ENCODE measurements around the gene NEK9. TPM values are rescaled to one million over a fixed set of nuclear protein-coding genes. Genes with fewer than 3 reads are reported as not detected.

The NEK9 gene
- total RNA-seq, 1 experiment from 2014 or later, result 29.6 TPM

DNA sequence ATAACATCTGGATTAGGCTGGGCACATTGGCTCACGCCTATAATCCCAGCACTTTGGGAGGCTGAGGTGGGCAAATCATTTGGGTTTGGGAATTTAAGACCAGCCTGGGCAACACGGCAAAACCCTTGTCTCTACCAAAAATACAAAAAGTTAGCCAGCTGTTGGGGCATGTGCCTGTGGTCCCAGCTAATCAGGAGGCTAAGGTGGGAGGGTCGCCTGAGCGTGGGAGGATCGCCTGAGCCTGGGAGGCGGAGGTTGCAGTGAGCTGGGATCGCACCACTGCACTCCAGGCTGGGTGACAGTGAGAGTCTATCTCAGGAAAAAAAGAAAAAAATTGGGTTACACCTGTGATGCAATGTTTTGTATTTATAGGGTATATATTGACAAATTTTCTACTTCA is 5.3 kb downstream of the NEK9 start:
- no peak overlapping the region for H2AFZ ChIP-seq (ENCODE audit: low read length)
- H3K4me3 ChIP-seq (ENCODE audit: low read length), result no peak overlapping the region
- H3K79me2 ChIP-seq (ENCODE audit: low read length), result peaks cover 16% of the 10 kb centered on the region
- peaks cover 44% of the 10 kb centered on the region for H3K4me1 ChIP-seq (ENCODE audit: insufficient read depth, low read length)
- ATAC-seq (no peak), DNase-seq (no peak)
- H4K20me1 ChIP-seq (ENCODE audit: low read length), result no peaks in the 10 kb centered on the region
- 0 out of 2 replicates have a peak, but pooled peaks cover 4% of the 10 kb centered on the region for H3K36me3 ChIP-seq (ENCODE audit: low read depth, low read length)
- TF ChIP-seq EZH2phosphoT487 (IDR thresholded peaks at IDR 0.05; ENCODE audit: borderline replicate concordance, low read length) (no peak), EZH2 (IDR thresholded peaks at IDR 0.05; ENCODE audit: low read length, unreplicated experiment) (no peak)
- TF ChIP-seq, protein P1, sequence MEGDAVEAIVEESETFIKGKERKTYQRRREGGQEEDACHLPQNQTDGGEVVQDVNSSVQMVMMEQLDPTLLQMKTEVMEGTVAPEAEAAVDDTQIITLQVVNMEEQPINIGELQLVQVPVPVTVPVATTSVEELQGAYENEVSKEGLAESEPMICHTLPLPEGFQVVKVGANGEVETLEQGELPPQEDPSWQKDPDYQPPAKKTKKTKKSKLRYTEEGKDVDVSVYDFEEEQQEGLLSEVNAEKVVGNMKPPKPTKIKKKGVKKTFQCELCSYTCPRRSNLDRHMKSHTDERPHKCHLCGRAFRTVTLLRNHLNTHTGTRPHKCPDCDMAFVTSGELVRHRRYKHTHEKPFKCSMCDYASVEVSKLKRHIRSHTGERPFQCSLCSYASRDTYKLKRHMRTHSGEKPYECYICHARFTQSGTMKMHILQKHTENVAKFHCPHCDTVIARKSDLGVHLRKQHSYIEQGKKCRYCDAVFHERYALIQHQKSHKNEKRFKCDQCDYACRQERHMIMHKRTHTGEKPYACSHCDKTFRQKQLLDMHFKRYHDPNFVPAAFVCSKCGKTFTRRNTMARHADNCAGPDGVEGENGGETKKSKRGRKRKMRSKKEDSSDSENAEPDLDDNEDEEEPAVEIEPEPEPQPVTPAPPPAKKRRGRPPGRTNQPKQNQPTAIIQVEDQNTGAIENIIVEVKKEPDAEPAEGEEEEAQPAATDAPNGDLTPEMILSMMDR (conservative IDR thresholded peaks at IDR 0.05; ENCODE audit: low read depth, low read length), result no peak
- no peaks in the 10 kb centered on the region for H3K27me3 ChIP-seq (ENCODE audit: low read length)
- BruUV-seq (replicated peaks), result no TSS peak
- H3K9me2 ChIP-seq (replicated peaks; ENCODE audit: low read length), result no peaks in the 10 kb centered on the region
- H3F3A ChIP-seq (ENCODE audit: low read length, unreplicated experiment), result no peaks in the 10 kb centered on the region
- H3K9me3 ChIP-seq (ENCODE audit: low read length), result no peaks in the 10 kb centered on the region
- H3K4me2 ChIP-seq (ENCODE audit: low read length), result no peak overlapping the region
- intact Hi-C loops (cut with micrococcal nuclease), result no loop called here
- ChIA-PET POLR2A (ENCODE audit: unreplicated experiment) (no interaction called here), CTCF (no interaction called here)
- no peak overlapping the region for H3K27ac ChIP-seq (ENCODE audit: low read length)
- H3K9ac ChIP-seq (ENCODE audit: low read length), result no peak overlapping the region

DNA sequence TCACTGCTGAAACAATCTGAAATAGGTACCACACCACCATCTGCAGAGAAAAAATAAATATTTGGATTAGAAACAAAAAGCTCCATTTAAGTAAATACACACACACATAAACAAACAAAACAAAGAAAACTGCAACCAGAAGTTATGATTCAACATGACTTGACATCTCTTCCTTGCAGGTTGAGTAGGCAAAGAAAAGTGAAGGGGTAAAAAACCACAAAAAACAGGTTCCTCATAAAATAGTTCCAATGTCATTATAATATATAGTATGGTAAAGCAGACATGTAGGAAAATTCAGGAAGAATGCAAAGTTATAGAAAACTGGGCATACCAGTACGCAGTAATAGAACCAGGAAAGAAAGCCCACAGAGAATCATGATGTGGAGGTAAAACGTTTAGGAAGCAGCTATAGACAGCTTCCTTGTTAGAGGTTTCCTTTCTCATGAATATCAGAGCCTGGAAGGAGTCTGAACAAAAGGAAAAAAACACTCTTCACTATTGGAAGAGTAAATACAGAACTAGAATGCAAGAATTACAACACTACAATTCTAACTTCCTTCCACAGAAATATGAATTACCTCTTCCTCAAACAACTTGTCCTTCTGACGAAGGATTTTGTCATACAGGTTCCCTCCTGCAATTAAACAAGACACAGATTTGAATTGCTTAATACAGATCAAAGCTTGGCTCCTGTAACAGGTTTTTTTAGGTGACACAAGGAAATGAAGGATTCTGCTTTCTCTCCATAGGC is 6.1 kb downstream of the NEK9 start:
- no peak overlapping the region for H2AFZ ChIP-seq (ENCODE audit: low read length)
- H3K27me3 ChIP-seq (ENCODE audit: low read length), result no peaks in the 10 kb centered on the region
- ChIA-PET CTCF (no interaction called here), POLR2A (ENCODE audit: unreplicated experiment) (no interaction called here)
- no peaks in the 10 kb centered on the region for H3F3A ChIP-seq (ENCODE audit: low read length, unreplicated experiment)
- peak overlapping the region; percentile 27; the same call in 1 of the 2 replicates for H3K4me2 ChIP-seq (ENCODE audit: low read length)
- H3K9me3 ChIP-seq (ENCODE audit: low read length), result no peaks in the 10 kb centered on the region
- no TSS peak for BruUV-seq (replicated peaks)
- intact Hi-C loops (cut with micrococcal nuclease), result no loop called here
- H3K4me3 ChIP-seq (ENCODE audit: low read length), result no peak overlapping the region
- peak; percentile 27 for ATAC-seq
- TF ChIP-seq EZH2 (IDR thresholded peaks at IDR 0.05; ENCODE audit: low read length, unreplicated experiment) (no peak), EZH2phosphoT487 (IDR thresholded peaks at IDR 0.05; ENCODE audit: borderline replicate concordance, low read length) (no peak)
- TF ChIP-seq, protein P1 (conservative IDR thresholded peaks at IDR 0.05; ENCODE audit: low read depth, low read length), result no peak
- no peak overlapping the region for H3K9ac ChIP-seq (ENCODE audit: low read length)
- H3K27ac ChIP-seq (ENCODE audit: low read length), result no peak overlapping the region
- H3K79me2 ChIP-seq (ENCODE audit: low read length), result peaks cover 7% of the 10 kb centered on the region; the same call in 1 of the 2 replicates
- peaks cover 4% of the 10 kb centered on the region; the same call in 1 of the 2 replicates for H3K36me3 ChIP-seq (ENCODE audit: low read depth, low read length)
- DNase-seq, result peak; percentile 65
- no peaks in the 10 kb centered on the region for H4K20me1 ChIP-seq (ENCODE audit: low read length)
- peaks cover 38% of the 10 kb centered on the region for H3K4me1 ChIP-seq (ENCODE audit: insufficient read depth, low read length)
- H3K9me2 ChIP-seq (replicated peaks; ENCODE audit: low read length), result no peaks in the 10 kb centered on the region

DNA sequence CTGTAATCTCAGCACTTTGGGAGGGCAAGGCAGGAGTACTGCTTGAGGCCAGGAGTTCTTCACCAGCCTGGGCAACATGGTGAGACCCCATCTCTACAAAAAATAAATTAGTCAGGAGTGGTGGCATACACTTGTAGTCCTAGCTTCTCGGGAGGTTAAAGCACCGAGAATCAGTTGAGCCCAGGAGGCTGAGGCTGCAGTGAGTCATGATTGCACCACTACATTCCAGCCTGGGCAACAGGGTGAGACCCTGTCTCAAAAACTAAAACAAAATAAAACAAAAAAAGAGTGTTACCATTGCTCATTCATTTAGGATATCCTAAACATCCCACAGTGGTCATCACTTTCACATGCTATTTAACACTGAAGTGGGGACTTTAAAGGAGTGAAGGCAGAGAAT is 7.8 kb downstream of the NEK9 start:
- Histone ChIP-seq H3K9me3 (ENCODE audit: low read length) (no peaks in the 10 kb centered on the region), H3F3A (ENCODE audit: low read length, unreplicated experiment) (no peaks in the 10 kb centered on the region), H3K4me2 (ENCODE audit: low read length) (no peak overlapping the region), H3K36me3 (ENCODE audit: low read depth, low read length) (peaks cover 4% of the 10 kb centered on the region; the same call in 1 of the 2 replicates), H4K20me1 (ENCODE audit: low read length) (no peaks in the 10 kb centered on the region), H3K79me2 (ENCODE audit: low read length) (no peaks in the 10 kb centered on the region), H3K4me3 (ENCODE audit: low read length) (no peak overlapping the region), H3K4me1 (ENCODE audit: insufficient read depth, low read length) (peaks cover 22% of the 10 kb centered on the region), H3K9ac (ENCODE audit: low read length) (no peak overlapping the region), H3K27ac (ENCODE audit: low read length) (no peak overlapping the region), H3K9me2 (replicated peaks; ENCODE audit: low read length) (no peaks in the 10 kb centered on the region), H2AFZ (ENCODE audit: low read length) (no peak overlapping the region), H3K27me3 (ENCODE audit: low read length) (no peaks in the 10 kb centered on the region)
- TF ChIP-seq, protein P1 (conservative IDR thresholded peaks at IDR 0.05; ENCODE audit: low read depth, low read length), result no peak
- no peak for TF ChIP-seq EZH2 (IDR thresholded peaks at IDR 0.05; ENCODE audit: low read length, unreplicated experiment)
- TF ChIP-seq EZH2phosphoT487 (IDR thresholded peaks at IDR 0.05; ENCODE audit: borderline replicate concordance, low read length), result no peak
- ATAC-seq, result no peak
- CTCF ChIA-PET, result no interaction called here
- POLR2A ChIA-PET (ENCODE audit: unreplicated experiment), result no interaction called here
- DNase-seq, result peak; percentile 16
- BruUV-seq (replicated peaks), result no TSS peak
- intact Hi-C loops (cut with micrococcal nuclease), result no loop called here
